Lower leg skin (tissue), 3 donors: ENCODE measurements around the gene CAMP.

Source experiments
- CTCF ChIP-seq, 3 donors: fragments of 450-650 bp; IDR thresholded peaks; one replicate each; pipeline ENCODE4 v1.5.1; 2016; ENCODE audit warnings: antibody characterized with exemption in 3 of 3, mild to moderate bottlenecking in 3 of 3, moderate library complexity in 2 of 3
- POLR2A ChIP-seq, 2 donors: fragments of 450-650 bp; IDR thresholded peaks; one replicate each; pipeline ENCODE4 v1.6.1; 2016 to 2017; ENCODE audit warnings: antibody characterized with exemption in 2 of 2, mild to moderate bottlenecking in 1 of 2, moderate library complexity in 1 of 2

- TF ChIP-seq POLR2A (IDR thresholded peaks at IDR 0.05) (no peak), CTCF (IDR thresholded peaks at IDR 0.05) (no peak)
Observed at GRCh38 chr3:48238531-48239085, 15.3 kb downstream of the CAMP start.
